ENCODE results near the gene CEP164. TPM values are rescaled to one million over a fixed set of nuclear protein-coding genes. Genes with fewer than 3 reads are reported as not detected.

CEP164 gene
- polyA plus RNA-seq, 1 of the 3 experiments (the other 2 are of a cell fraction): 27.7 TPM

DNA sequence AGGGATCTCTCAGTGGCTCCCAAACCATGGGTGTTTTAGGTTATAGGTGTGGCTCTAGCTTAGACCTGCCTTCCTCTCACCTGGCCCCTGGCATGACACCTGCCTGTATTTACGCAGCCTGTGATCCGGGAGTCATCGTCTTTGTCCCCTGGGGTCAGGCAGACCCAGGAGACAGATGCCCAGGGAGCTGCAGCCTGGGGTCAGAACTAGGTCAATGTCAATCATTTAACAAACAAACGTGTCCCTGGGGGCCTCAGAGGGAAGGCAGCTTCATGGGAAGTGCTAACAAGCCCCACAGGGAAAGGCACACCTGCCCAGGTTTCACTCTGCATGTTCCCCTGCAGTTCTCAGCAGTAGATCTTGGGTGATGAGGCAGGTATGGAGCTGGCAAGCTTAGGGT is 24.6 kb upstream of the CEP164 start:
- H2AFZ ChIP-seq (ENCODE audit: low read depth): no peak overlapping the region
- TF ChIP-seq, protein P1, sequence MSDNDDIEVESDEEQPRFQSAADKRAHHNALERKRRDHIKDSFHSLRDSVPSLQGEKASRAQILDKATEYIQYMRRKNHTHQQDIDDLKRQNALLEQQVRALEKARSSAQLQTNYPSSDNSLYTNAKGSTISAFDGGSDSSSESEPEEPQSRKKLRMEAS (IDR thresholded peaks at IDR 0.05; ENCODE audit: low read depth): no peak
- no peak for TF ChIP-seq MXI1 (IDR thresholded peaks at IDR 0.05; ENCODE audit: low read depth, low read length)
- TF ChIP-seq, protein P2, sequence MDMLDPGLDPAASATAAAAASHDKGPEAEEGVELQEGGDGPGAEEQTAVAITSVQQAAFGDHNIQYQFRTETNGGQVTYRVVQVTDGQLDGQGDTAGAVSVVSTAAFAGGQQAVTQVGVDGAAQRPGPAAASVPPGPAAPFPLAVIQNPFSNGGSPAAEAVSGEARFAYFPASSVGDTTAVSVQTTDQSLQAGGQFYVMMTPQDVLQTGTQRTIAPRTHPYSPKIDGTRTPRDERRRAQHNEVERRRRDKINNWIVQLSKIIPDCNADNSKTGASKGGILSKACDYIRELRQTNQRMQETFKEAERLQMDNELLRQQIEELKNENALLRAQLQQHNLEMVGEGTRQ (IDR thresholded peaks at IDR 0.05; ENCODE audit: borderline replicate concordance, low read depth, low read length): no peak
- no peak for TF ChIP-seq NRF1 (IDR thresholded peaks at IDR 0.05; ENCODE audit: low read depth, low read length)
- no peak for TF ChIP-seq CTCF (IDR thresholded peaks at IDR 0.05)
- H3K9me2 ChIP-seq: no peaks in the 10 kb centered on the region
- H3K4me3 ChIP-seq (ENCODE audit: low read depth in 2 of 2, low read length in 1 of 2): no peak overlapping the region
- ChIA-PET CTCF (interaction anchor here (2.4 kb wide), 1 partner anchor 12 kb away, joined by 8 read pairs; the partner anchor contains the start of gene BACE1), POLR2A (no interaction called here)
- no peak for DNase-seq
- peaks cover 0 to 15% of the 10 kb centered on the region in 2 experiments; a peak in 1 of 4 replicates for H3K4me1 ChIP-seq (ENCODE audit: control insufficient read depth in 1 of 2, insufficient read depth in 2 of 2, low read depth in 1 of 2, low read length in 1 of 2)
- no peak overlapping the region for H3K27ac ChIP-seq (ENCODE audit: low read depth in 2 of 2, low read length in 1 of 2)
- H3K79me2 ChIP-seq (ENCODE audit: insufficient read depth): 0 out of 2 replicates have a peak, but pooled peaks cover 4% of the 10 kb centered on the region
- no peak overlapping the region for H3K9ac ChIP-seq
- no peaks in the 10 kb centered on the region for H4K20me1 ChIP-seq (ENCODE audit: insufficient read depth)
- H3K4me2 ChIP-seq: no peak overlapping the region
- 50% methylated on average over 1 of the region's 4 CpGs for WGBS (ENCODE audit: low lambda C conversion rate)
- no peaks in the 10 kb centered on the region for H3K36me3 ChIP-seq (replicated peaks in 1 of 2; ENCODE audit: control insufficient read depth in 1 of 2, insufficient read depth in 2 of 2, low read length in 1 of 2)
- no peaks in the 10 kb centered on the region for H3F3A ChIP-seq (replicated peaks; ENCODE audit: insufficient read depth)
- no peaks in the 10 kb centered on the region for H3K27me3 ChIP-seq (ENCODE audit: insufficient read depth)
- no peaks in the 10 kb centered on the region for H3K9me3 ChIP-seq

- Histone ChIP-seq H3K4me3 (ENCODE audit: low read depth in 2 of 2, low read length in 1 of 2) (no peak overlapping the region), H3K27me3 (ENCODE audit: insufficient read depth) (no peaks in the 10 kb centered on the region), H3K79me2 (ENCODE audit: insufficient read depth) (0 out of 2 replicates have a peak, but pooled peaks cover 4% of the 10 kb centered on the region), H3K9me2 (no peaks in the 10 kb centered on the region), H4K20me1 (ENCODE audit: insufficient read depth) (no peaks in the 10 kb centered on the region), H3K27ac (ENCODE audit: low read depth in 2 of 2, low read length in 1 of 2) (no peak overlapping the region), H3K9ac (no peak overlapping the region), H3K36me3 (replicated peaks in 1 of 2; ENCODE audit: control insufficient read depth in 1 of 2, insufficient read depth in 2 of 2, low read length in 1 of 2) (no peaks in the 10 kb centered on the region), H3K4me2 (no peak overlapping the region), H2AFZ (ENCODE audit: low read depth) (no peak overlapping the region), H3F3A (replicated peaks; ENCODE audit: insufficient read depth) (no peaks in the 10 kb centered on the region), H3K9me3 (no peaks in the 10 kb centered on the region), H3K4me1 (ENCODE audit: control insufficient read depth in 1 of 2, insufficient read depth in 2 of 2, low read depth in 1 of 2, low read length in 1 of 2) (peaks cover 0 to 15% of the 10 kb centered on the region in 2 experiments; a peak in 1 of 4 replicates)
- no peak for DNase-seq
- TF ChIP-seq USF1 (IDR thresholded peaks at IDR 0.05; ENCODE audit: borderline replicate concordance, low read depth) (no peak), EP300 (IDR thresholded peaks at IDR 0.05; ENCODE audit: borderline replicate concordance in 1 of 2, low read depth in 1 of 2, low read length in 1 of 2) (no peak), CHD2 (IDR thresholded peaks at IDR 0.05; ENCODE audit: low read length, partially characterized antibody) (no peak), MXI1 (IDR thresholded peaks at IDR 0.05; ENCODE audit: low read depth, low read length) (no peak), RFX5 (IDR thresholded peaks at IDR 0.05; ENCODE audit: low read length) (no peak), FOSL2 (IDR thresholded peaks at IDR 0.05; ENCODE audit: borderline replicate concordance, low read depth) (no peak), TAF1 (IDR thresholded peaks at IDR 0.05; ENCODE audit: borderline replicate concordance, low read depth, low read length) (no peak), RXRA (IDR thresholded peaks at IDR 0.05; ENCODE audit: borderline replicate concordance, low read depth) (no peak), NFIC (IDR thresholded peaks at IDR 0.05; ENCODE audit: borderline replicate concordance) (no peak)
- TF ChIP-seq, protein P1 (IDR thresholded peaks at IDR 0.05; ENCODE audit: low read depth): no peak
- TF ChIP-seq, protein P2 (IDR thresholded peaks at IDR 0.05; ENCODE audit: borderline replicate concordance, low read depth, low read length): no peak
- POLR2A ChIA-PET: no interaction called here
- CTCF ChIA-PET: interaction anchor here (2.4 kb wide), 1 partner anchor 12 kb away, joined by 8 read pairs; the partner anchor contains the start of gene BACE1
- WGBS (ENCODE audit: low lambda C conversion rate): 99% methylated on average over 5 of the region's 5 CpGs
Observed at GRCh38 chr11:117303646-117304315, 23.9 kb upstream of the CEP164 start.
